ENCODE data around the gene ITGA8. TPM values are rescaled to one million over a fixed set of nuclear protein-coding genes. Genes with fewer than 3 reads are reported as not detected.

ITGA8 gene
- total and polyA plus RNA-seq, 2 of the 13 experiments (the other 11 are each of a cell fraction or from before 2014, with no cell fraction given): not detected

- Histone ChIP-seq H3K36me3 (replicated peaks in 1 of 2; ENCODE audit: control insufficient read depth in 1 of 2, insufficient read depth in 2 of 2, low read length in 2 of 2) (no peaks in the 10 kb centered on the region), H3K9me3 (ENCODE audit: low read length) (no peaks in the 10 kb centered on the region), H3K79me2 (ENCODE audit: insufficient read depth, low read length) (no peaks in the 10 kb centered on the region), H3K4me2 (ENCODE audit: low read depth, low read length) (no peak overlapping the region), H3K27me3 (ENCODE audit: control insufficient read depth in 1 of 2, insufficient read depth in 2 of 2, low read length in 2 of 2) (0 out of 5 replicates have a peak, but pooled peaks cover 0 to 4% of the 10 kb centered on the region in 2 experiments), H2AFZ (ENCODE audit: low read length) (no peak overlapping the region), H3K9ac (ENCODE audit: insufficient read depth, low read depth, low read length) (no peak overlapping the region), H3K4me1 (ENCODE audit: insufficient read depth, low read length) (no peaks in the 10 kb centered on the region), H3K4me3 (replicated peaks in 1 of 3; ENCODE audit: insufficient read depth in 1 of 3, low read depth in 2 of 3, low read length in 3 of 3) (no peak overlapping the region), H3K27ac (ENCODE audit: extremely low read length, insufficient read depth, low read length) (no peak overlapping the region), H4K20me1 (ENCODE audit: insufficient read depth, low read length) (no peaks in the 10 kb centered on the region)
- intact Hi-C loops (cut with micrococcal nuclease; ENCODE audit: unreplicated experiment): no loop called here
- TF ChIP-seq HNRNPH1 (optimal IDR thresholded peaks at IDR 0.05; ENCODE audit: low read depth, low read length) (no peak), GABPA (IDR thresholded peaks at IDR 0.05; ENCODE audit: low read depth, low read length) (no peak), GABPA (CRISPR knock-in tag; IDR thresholded peaks at IDR 0.05; ENCODE audit: low read depth) (no peak), SETDB1 (CRISPR knock-in tag; IDR thresholded peaks at IDR 0.05; ENCODE audit: borderline replicate concordance) (no peak), ZNF496 (CRISPR knock-in tag; IDR thresholded peaks at IDR 0.05; ENCODE audit: insufficient replicate concordance) (no peak), SMAD9 (CRISPR knock-in tag; IDR thresholded peaks at IDR 0.05) (no peak), SMC3 (IDR thresholded peaks at IDR 0.05; ENCODE audit: low read length) (no peak), ZNF350 (CRISPR knock-in tag; IDR thresholded peaks at IDR 0.05; ENCODE audit: borderline replicate concordance, low read depth) (no peak)
- TF ChIP-seq, protein P1, sequence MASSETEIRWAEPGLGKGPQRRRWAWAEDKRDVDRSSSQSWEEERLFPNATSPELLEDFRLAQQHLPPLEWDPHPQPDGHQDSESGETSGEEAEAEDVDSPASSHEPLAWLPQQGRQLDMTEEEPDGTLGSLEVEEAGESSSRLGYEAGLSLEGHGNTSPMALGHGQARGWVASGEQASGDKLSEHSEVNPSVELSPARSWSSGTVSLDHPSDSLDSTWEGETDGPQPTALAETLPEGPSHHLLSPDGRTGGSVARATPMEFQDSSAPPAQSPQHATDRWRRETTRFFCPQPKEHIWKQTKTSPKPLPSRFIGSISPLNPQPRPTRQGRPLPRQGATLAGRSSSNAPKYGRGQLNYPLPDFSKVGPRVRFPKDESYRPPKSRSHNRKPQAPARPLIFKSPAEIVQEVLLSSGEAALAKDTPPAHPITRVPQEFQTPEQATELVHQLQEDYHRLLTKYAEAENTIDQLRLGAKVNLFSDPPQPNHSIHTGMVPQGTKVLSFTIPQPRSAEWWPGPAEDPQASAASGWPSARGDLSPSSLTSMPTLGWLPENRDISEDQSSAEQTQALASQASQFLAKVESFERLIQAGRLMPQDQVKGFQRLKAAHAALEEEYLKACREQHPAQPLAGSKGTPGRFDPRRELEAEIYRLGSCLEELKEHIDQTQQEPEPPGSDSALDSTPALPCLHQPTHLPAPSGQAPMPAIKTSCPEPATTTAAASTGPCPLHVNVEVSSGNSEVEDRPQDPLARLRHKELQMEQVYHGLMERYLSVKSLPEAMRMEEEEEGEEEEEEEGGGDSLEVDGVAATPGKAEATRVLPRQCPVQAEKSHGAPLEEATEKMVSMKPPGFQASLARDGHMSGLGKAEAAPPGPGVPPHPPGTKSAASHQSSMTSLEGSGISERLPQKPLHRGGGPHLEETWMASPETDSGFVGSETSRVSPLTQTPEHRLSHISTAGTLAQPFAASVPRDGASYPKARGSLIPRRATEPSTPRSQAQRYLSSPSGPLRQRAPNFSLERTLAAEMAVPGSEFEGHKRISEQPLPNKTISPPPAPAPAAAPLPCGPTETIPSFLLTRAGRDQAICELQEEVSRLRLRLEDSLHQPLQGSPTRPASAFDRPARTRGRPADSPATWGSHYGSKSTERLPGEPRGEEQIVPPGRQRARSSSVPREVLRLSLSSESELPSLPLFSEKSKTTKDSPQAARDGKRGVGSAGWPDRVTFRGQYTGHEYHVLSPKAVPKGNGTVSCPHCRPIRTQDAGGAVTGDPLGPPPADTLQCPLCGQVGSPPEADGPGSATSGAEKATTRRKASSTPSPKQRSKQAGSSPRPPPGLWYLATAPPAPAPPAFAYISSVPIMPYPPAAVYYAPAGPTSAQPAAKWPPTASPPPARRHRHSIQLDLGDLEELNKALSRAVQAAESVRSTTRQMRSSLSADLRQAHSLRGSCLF (CRISPR knock-in tag; IDR thresholded peaks at IDR 0.05; ENCODE audit: borderline replicate concordance): no peak
- DNase-seq (ENCODE audit: low spot score): no peak
- 3% methylated on average over 3 of the region's 4 CpGs for WGBS (ENCODE audit: low lambda C conversion rate)
- ChIA-PET POLR2A (no interaction called here), CTCF (ENCODE audit: low intra/inter-chr PET ratio, low total read pairs) (no interaction called here)
- FAIRE-seq: no peak
- in situ Hi-C loops (cut with HindIII; ENCODE audit: extremely low pct_ligation_motif_present, low pct_unique_long_range_greater_than_20kb): no loop called here
- no TSS peak for BruUV-seq (replicated peaks)
- ATAC-seq: no peak
These were observed 67.0 kb downstream of the ITGA8 start for GRCh38 chr10:15652757-15653156.

All from HepG2 (cell line).